Hematopoietic multipotent progenitor cell treated with erythropoietin and hydrocortisone succinate and interleukin-3 and kit ligand, for 4 days (in vitro differentiated cells): ENCODE results near the gene OTOGL.
A peak's percentile ranks its signal among the peaks of the same experiment; 100 is the strongest.
"Not testable (repeated sequence)": the region's sequence is repeated elsewhere in the genome, so short reads cannot be mapped to it uniquely, and the experiment has no call there.

ENCODE experiments used
- DNase-seq: peaks from one replicate; pipeline ENCODE4 v3.0.0-alpha.2; 2015

OTOGL gene

DNA sequence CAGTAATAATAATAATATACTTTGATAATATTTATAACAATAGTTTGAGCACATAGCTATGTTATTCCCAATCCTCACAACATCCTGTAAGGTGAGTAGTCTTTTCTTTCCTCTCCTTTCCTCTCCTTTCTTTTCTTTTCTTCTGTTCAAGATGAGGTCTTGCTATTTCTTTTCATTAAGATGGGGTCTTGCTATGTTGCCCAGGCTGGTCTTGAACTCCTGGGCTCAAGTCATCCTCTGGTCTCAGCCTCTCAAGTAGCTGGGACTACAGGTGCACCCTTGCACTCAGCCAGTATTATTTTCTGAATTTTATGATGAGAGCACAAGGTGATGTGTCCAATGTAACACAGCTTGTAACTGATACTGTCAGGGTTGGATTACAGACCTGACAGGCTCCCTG is 134.6 kb downstream of the OTOGL start:
- DNase-seq = no peak

DNA sequence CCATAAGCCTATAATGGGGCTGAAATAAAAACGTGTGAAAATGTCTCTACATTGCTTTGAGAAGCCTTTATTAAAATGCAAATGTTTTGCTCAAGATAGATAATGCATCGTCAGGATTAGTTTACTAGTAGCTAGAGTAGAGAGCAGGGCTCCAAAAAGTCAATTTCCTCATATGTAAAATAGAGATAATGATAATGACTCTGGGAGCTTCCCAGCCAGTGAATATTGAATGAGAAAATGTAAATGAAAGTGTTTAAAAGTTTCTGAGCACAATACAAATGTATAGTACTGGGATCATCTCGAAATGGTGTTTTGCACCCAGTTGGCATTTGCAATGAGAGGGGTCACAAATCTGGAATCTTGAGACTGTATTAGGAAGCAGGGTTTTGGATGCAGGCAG is 135.3 kb downstream of the OTOGL start:
- no peak for DNase-seq

GRCh38 chr12:80235944-80236343 is 136.6 kb downstream of the OTOGL start:
- no peak for DNase-seq

GRCh38 chr12:80239867-80240266 is 140.5 kb downstream of the OTOGL start:
- DNase-seq = no peak

DNA sequence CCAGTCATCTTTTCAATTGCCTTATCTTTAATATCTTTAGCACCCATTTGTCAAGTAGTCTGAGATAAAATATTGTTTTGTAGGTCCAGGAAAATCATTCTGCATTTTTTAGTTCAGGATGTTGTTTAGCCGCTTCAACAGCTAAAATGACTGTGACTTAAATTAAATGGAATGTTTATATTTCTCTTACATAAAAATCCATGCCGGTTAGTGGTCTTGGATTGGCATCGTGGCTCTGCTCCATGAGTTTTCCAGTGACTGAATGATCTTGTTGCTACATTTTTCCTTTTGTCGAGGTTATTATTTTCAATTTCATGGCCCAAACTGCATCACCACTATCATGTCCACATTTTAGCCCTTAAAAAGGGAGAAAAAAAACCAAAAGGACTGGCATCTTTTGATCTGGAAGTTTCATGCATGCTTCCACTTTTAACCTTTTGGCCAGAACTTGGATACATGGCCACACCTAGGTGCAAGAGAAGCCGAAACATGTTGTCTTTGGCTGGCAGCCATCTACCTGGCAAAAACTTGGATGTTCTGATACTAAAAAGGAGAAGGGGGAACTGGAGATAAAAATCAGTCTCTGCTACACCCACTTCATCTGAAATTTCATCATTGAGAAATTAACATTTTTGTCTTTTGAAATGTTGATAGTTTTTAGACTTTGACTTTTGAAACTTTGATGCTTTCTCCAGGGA is 142.4 kb downstream of the OTOGL start:
- DNase-seq = no peak

GRCh38 chr12:80242321-80242720 is 143.0 kb downstream of the OTOGL start:
- no peak for DNase-seq

- not testable (repeated sequence) for DNase-seq
Measured at GRCh38 chr12:80249581-80249980, 150.2 kb downstream of the OTOGL start.

- no peak for DNase-seq
Measured at GRCh38 chr12:80257920-80258319, 158.6 kb downstream of the OTOGL start.

DNA sequence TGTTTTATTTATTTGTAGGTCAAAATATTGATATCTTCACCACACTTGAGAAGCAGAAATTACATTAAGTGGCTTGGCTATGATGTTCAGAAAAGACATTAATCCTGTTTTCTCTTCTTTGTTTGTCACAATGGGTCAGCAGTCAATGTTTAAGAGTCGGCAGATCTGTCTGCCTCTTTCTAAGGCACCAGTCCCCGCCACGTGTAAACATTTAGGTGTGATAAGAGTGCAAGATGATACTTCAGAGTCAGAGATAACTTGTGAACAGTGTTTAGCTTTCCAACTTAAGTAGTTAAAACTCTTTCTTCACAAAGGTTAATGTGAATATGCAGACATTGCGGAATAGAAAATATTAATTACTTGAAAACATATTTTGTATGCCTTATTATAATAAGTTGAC is 160.9 kb downstream of the OTOGL start:
- no peak for DNase-seq

DNA sequence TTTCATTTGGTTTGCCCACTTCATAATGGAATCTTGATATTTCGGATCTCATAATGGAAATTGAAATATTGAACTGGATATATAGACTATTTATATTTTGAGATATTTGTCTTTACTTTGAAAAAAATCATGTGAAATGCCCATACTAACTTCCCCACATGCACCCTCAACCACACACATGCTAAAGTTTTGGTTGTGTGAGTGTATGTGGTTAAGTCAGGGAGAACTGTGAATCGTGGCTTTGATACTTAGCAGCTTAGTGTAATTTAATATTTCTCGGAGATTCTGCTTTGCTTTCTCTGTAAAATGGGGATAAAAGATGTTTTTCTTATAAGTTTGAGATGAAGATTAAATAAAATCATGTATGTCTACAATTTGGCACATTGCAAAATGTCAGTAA is 162.1 kb downstream of the OTOGL start:
- DNase-seq = no peak

- DNase-seq = no peak
Measured at GRCh38 chr12:80262346-80262745, 163.0 kb downstream of the OTOGL start.

DNA sequence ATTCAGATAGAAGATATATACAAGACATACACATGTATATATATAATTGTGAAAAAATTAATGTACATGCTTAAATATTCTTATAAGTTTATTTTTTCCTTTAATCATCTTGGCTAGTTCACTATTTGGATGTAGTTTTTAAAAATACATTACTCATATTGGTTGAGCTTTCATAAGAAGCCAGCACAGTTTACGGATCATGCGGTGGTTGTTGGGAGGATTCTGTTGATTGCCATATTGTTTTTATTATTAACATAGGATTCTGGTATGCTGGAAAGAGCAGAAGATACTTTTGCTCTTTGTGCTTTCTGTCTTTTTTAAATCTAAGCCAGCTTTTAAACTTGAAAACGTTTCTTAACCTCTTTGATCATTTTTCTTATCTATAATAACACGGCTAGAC is 163.4 kb downstream of the OTOGL start:
- no peak for DNase-seq

DNA sequence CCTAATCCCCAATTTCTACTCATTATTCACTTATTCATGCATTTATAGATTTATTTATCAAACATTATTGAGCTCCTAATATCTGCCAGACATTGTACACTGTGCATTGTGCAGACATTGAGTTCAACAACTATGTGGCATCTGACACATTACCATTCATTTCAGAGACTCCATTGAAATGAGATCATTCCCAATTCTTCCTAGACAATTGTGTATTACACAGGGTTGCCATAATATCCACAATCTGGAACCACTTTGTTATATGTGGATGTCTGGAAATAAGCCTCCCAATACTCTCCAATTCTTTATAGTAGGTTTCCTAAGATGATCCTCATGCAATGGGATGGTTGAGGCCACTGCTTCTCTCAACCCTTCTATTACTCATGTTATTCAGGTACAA is 165.0 kb downstream of the OTOGL start:
- no peak for DNase-seq

DNA sequence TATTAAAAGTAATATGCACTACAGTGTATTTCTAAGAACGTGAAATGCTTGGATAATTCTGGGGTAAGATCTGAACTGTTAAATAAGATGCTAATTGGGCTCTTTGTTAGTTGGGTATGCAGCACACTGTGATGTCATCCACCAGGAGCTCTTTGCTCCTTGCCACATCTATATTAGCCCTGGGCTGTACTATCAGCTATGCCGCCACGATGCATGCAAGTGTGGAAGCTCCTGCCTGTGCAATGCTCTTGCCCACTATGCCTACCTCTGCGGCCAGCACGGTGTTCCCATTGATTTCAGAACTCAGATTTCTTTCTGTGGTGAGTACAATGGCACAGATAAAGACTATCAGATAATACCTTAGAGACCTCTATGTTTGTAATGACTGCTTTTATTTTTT is 165.6 kb downstream of the OTOGL start:
- DNase-seq = no peak

GRCh38 chr12:80268924-80269749 is 169.8 kb downstream of the OTOGL start:
- DNase-seq = no peak

- DNase-seq = peak; percentile 67
Measured at GRCh38 chr12:80269803-80270552, 170.6 kb downstream of the OTOGL start.

DNA sequence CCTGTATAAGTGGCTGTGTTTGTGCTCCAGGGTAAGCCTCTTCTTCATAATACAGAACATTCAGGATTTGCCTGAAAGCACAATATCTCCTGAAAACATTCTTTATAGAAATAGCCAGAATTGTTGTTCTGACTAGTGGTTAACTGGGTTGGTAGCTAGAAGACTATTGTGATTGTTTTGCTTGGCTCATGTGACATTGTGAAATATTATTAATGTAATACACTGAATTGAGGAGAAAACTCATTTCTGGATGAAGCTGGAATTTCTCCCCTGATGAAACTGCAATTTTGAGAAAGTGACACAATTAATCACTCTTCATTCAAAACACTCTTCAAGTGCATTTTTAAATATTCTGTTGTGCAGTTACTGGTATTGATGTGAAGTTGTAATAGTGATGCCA is 172.4 kb downstream of the OTOGL start:
- DNase-seq = no peak

- DNase-seq = no peak
Measured at GRCh38 chr12:80272387-80272915, 173.1 kb downstream of the OTOGL start.

DNA sequence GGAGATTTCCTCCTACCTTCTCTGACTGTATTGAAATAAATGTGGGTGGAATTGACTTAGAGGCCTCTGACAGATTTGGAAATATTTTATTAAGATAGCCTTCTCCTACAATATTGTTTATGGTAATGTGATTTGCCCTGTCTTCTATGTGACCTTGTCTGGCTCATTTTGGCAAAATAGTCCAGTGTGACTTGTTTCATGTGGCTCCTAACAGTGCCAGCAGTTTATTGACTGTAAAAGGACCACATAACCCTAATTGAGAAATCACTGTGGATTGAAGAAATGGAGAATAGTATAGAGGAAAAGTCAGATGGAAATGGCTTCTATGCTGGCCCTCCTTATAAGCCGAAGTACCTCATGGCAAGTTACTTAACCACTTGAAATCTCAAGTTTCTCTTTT is 173.8 kb downstream of the OTOGL start:
- no peak for DNase-seq

DNA sequence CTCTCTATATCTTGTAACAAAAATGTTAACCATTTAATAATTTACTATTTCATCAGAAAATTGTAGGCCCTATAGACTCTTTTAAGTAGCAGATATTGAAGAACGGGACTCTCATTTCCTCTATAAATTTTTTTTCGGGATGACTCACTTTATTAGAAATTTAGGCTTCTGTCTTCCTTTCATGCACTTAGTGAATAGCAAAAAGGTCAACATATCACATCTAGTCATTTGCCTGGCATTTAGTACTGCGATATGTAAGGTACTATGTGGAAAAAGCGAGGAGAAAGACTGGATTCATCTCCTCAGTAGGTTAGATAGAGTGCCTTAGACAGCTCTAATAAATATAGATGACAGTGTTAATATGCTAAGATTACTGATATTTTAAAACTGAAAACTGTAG is 178.4 kb downstream of the OTOGL start:
- no peak for DNase-seq

DNA sequence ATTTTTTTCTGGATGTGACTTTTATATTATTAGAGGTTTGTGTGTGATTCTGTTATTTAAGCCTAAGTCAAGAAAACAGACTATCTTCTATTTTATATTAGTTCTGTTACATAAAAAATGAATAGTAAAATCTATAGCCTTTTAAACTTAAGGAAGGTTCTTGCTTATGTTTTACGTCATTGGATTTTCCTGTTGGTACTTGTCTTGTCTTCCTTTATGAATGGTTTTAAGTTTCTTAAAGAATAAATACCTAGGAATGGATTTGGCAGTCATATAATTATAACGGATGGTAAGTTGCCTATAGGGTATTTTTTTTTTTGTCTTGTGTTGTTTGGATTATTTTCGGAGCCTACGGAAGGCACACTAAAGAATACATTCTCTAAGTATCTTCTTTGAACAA is 182.9 kb downstream of the OTOGL start:
- no peak for DNase-seq

GRCh38 chr12:80282761-80283160 is 183.4 kb downstream of the OTOGL start:
- no peak for DNase-seq

DNA sequence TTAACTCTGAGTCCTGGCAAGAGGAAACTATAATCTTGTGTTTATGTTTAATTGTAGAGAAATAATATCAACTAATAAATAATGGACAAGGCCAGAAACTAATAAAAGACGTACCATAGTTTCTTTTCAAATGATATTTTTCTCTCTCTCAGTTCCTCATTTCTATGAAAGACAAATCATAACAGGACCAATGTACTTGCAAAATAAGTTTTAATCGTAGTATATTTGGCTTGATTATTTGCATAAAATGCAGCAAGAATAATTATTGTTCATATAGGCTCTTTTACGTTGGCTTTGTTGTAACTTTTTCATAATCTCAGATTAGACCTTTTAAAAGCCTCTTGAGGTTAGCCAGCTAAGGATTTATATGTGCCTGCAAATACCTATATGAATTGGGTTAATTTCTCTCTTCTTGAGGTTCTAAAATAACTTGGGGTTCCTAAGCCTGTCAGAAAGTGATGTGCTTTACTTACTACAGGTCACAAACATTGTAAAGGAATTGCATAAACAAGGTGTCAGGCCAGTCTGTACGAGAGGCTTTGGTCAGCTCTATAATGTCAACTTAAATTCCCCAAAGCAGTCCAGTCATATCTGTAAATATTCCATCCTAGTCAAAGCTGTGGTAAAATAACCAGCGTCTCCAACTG is 191.9 kb downstream of the OTOGL start:
- DNase-seq = no peak
